ENCODE results near the gene TMEM69.

TMEM69 gene

DNA sequence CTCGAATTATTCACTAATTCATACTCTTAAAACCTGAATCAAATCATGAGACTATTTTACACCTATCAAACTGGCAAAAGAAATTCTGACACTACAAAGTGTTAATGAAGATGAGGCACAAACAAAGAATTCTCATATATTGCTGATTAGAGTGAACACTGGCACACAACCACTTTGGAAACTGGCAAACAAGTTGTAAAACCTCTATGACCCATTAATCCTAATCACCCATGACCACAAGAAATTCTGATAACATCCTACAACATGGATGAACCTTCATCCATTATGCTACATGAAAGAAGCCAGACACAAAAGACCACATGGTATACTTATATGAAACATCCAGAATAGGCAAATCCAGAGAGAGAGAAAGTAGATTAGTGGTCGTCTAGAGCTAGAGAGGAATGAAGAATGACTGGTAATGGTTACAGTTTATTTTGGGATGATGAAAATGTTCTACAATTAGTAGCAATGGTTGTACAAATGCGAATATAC is 10.2 kb upstream of the TMEM69 start:
- H3K27me3 ChIP-seq (ENCODE audit: insufficient read depth, poor library complexity, severe bottlenecking), result no peaks in the 10 kb centered on the region
- H3K9me3 ChIP-seq (ENCODE audit: severe bottlenecking), result no peaks in the 10 kb centered on the region
- H3K27ac ChIP-seq (ENCODE audit: poor library complexity, severe bottlenecking), result no peak overlapping the region
- no peak overlapping the region for H3K4me3 ChIP-seq (ENCODE audit: severe bottlenecking)
- TF ChIP-seq, protein P1, sequence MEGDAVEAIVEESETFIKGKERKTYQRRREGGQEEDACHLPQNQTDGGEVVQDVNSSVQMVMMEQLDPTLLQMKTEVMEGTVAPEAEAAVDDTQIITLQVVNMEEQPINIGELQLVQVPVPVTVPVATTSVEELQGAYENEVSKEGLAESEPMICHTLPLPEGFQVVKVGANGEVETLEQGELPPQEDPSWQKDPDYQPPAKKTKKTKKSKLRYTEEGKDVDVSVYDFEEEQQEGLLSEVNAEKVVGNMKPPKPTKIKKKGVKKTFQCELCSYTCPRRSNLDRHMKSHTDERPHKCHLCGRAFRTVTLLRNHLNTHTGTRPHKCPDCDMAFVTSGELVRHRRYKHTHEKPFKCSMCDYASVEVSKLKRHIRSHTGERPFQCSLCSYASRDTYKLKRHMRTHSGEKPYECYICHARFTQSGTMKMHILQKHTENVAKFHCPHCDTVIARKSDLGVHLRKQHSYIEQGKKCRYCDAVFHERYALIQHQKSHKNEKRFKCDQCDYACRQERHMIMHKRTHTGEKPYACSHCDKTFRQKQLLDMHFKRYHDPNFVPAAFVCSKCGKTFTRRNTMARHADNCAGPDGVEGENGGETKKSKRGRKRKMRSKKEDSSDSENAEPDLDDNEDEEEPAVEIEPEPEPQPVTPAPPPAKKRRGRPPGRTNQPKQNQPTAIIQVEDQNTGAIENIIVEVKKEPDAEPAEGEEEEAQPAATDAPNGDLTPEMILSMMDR (IDR thresholded peaks at IDR 0.05; ENCODE audit: poor library complexity, severe bottlenecking), result no peak
- ATAC-seq (ENCODE audit: low read depth) (no peak), DNase-seq (ENCODE audit: low spot score) (no peak)
- peaks cover 22% of the 10 kb centered on the region for H3K4me1 ChIP-seq (ENCODE audit: insufficient read depth, poor library complexity, severe bottlenecking)
- peaks cover 7% of the 10 kb centered on the region for H3K36me3 ChIP-seq (ENCODE audit: low read depth)

DNA sequence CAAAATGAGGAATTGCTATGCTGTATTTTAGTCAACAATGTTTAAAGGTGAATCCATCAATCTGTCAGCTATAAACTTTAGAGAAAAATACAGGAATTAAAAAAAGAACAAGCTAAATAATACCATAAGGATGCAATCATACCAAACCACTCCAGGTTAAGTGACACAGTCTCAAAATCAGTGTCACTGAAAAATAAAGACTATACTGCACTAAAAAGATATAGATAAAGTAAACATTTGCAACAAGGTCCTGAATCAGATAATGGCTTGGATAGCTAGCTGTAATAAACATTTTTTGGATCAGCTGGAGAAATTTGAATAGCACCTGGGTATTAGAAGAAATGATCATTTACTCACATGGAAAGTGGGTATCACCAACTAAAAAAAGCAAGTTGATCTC is 9.5 kb upstream of the TMEM69 start:
- peaks cover 22% of the 10 kb centered on the region for H3K4me1 ChIP-seq (ENCODE audit: insufficient read depth, poor library complexity, severe bottlenecking)
- H3K36me3 ChIP-seq (ENCODE audit: low read depth), result peaks cover 4% of the 10 kb centered on the region

DNA sequence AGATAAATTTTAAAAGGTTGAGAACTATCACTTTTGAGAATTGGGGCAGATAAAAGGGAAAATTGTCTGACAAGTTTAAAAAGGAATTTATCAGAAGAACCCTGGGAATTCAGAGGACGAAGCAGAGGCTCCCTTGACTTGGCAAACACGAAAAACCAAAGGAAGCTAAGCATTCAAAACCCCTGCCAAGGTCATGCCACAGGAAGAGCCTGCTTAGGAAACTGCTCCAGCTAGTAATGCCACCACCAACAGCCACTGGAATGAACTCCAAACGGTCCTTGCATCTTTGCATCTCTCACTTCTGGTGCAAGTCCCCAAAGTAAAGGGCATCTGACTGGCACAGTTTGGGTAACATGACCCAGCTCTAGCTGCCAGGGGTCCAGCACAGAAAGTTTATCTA is 8.9 kb upstream of the TMEM69 start:
- no peaks in the 10 kb centered on the region for H3K27me3 ChIP-seq (ENCODE audit: insufficient read depth, poor library complexity, severe bottlenecking)
- ATAC-seq (ENCODE audit: low read depth) (peak; percentile 29; the same call in 1 of the 3 replicates), DNase-seq (ENCODE audit: low spot score) (no peak)
- no peaks in the 10 kb centered on the region for H3K9me3 ChIP-seq (ENCODE audit: severe bottlenecking)
- peaks cover under 1% of the 10 kb centered on the region for H3K36me3 ChIP-seq (ENCODE audit: low read depth)
- peaks cover 22% of the 10 kb centered on the region for H3K4me1 ChIP-seq (ENCODE audit: insufficient read depth, poor library complexity, severe bottlenecking)
- TF ChIP-seq, protein P1 (IDR thresholded peaks at IDR 0.05; ENCODE audit: poor library complexity, severe bottlenecking), result no peak
- H3K4me3 ChIP-seq (ENCODE audit: severe bottlenecking), result no peak overlapping the region
- H3K27ac ChIP-seq (ENCODE audit: poor library complexity, severe bottlenecking), result no peak overlapping the region

More for the DNA sequence above, 9.5 kb upstream of the TMEM69 start:
- TF ChIP-seq, protein P1 (IDR thresholded peaks at IDR 0.05; ENCODE audit: poor library complexity, severe bottlenecking), result no peak
- no peaks in the 10 kb centered on the region for H3K27me3 ChIP-seq (ENCODE audit: insufficient read depth, poor library complexity, severe bottlenecking)
- no peaks in the 10 kb centered on the region for H3K9me3 ChIP-seq (ENCODE audit: severe bottlenecking)
- DNase-seq (ENCODE audit: low spot score) (no peak), ATAC-seq (ENCODE audit: low read depth) (no peak)
- no peak overlapping the region for H3K27ac ChIP-seq (ENCODE audit: poor library complexity, severe bottlenecking)
- H3K4me3 ChIP-seq (ENCODE audit: severe bottlenecking), result no peak overlapping the region

DNA sequence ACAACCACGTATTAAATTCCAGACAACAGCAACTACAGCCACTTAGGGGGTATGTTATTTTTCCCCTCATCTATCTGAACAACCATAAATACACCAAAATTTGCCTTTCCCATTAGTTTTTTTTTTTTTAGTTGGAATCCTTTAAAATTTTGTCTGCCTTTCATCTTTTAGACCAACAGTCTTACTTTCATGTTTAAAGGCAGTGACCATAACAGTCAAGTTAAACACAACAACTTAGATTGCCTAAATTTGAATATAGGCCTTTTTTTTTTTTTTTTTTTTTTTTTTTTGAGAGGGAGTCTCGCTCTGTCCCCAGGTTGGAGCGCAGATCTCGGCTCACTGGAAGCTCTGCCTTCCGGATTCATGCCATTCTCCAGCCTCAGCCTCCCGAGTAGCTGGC is 5.0 kb upstream of the TMEM69 start:
- no peak overlapping the region for H3K27ac ChIP-seq (ENCODE audit: poor library complexity, severe bottlenecking)
- no peak overlapping the region for H3K4me3 ChIP-seq (ENCODE audit: severe bottlenecking)
- peaks cover 19% of the 10 kb centered on the region for H3K4me1 ChIP-seq (ENCODE audit: insufficient read depth, poor library complexity, severe bottlenecking)

DNA sequence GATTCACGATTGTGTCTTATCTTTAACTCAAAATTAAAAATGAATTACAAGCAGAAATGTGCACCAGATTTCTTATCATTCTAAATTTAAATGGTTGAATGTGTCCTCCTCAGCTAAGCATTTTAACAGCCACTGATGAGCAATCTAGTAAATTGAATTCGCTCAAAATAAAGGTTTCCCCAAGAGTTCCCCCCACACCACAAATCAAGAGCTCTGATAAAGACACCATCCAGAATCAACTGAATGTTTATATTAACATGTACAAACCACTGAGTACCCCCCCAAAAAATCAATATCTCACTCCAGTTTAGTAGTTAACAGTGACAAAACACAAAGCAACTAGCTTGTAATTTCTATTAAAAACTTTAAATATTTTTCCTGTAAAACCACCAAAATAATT is 3.6 kb upstream of the TMEM69 start:
- Histone ChIP-seq H3K27me3 (ENCODE audit: insufficient read depth, poor library complexity, severe bottlenecking) (no peaks in the 10 kb centered on the region), H3K27ac (ENCODE audit: poor library complexity, severe bottlenecking) (no peak overlapping the region), H3K9me3 (ENCODE audit: severe bottlenecking) (no peaks in the 10 kb centered on the region), H3K36me3 (ENCODE audit: low read depth) (peaks cover under 1% of the 10 kb centered on the region), H3K4me3 (ENCODE audit: severe bottlenecking) (peak overlapping the region; percentile 88), H3K4me1 (ENCODE audit: insufficient read depth, poor library complexity, severe bottlenecking) (peaks cover 18% of the 10 kb centered on the region)
- DNase-seq (ENCODE audit: low spot score), result no peak
- TF ChIP-seq, protein P1 (IDR thresholded peaks at IDR 0.05; ENCODE audit: poor library complexity, severe bottlenecking), result no peak
- no peak for ATAC-seq (ENCODE audit: low read depth)

More for the DNA sequence above, 5.0 kb upstream of the TMEM69 start:
- Histone ChIP-seq H3K36me3 (ENCODE audit: low read depth) (no peaks in the 10 kb centered on the region; the same call in none of the 2 replicates), H3K9me3 (ENCODE audit: severe bottlenecking) (no peaks in the 10 kb centered on the region), H3K27me3 (ENCODE audit: insufficient read depth, poor library complexity, severe bottlenecking) (no peaks in the 10 kb centered on the region)
- no peak for ATAC-seq (ENCODE audit: low read depth)
- TF ChIP-seq, protein P1 (IDR thresholded peaks at IDR 0.05; ENCODE audit: poor library complexity, severe bottlenecking), result no peak
- no peak for DNase-seq (ENCODE audit: low spot score)

Measured in RWPE2 (cell line).